Measurements from ENCODE around the gene C3orf52.

Gene C3orf52

DNA sequence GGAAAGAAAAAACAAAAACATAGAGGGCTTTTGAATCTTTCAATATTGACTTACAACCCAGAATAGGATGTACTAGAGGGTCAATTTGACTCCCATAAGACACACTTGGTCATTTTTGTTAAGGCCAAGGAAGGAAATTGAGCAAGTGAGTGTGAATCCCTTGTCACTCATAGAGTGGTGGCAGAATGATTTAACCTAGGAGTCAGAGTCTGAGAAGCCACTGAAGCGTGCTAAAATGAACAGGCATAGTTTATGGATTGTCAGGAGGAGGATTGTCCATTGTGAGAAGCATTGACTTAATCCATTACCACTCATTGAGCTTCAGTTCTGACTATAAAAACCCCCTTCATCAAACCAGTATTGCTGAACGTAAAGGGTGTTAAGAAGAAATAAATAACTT is 55.1 kb downstream of the C3orf52 start:
- no peak overlapping the region for H2AFZ ChIP-seq (ENCODE audit: low read length)

DNA sequence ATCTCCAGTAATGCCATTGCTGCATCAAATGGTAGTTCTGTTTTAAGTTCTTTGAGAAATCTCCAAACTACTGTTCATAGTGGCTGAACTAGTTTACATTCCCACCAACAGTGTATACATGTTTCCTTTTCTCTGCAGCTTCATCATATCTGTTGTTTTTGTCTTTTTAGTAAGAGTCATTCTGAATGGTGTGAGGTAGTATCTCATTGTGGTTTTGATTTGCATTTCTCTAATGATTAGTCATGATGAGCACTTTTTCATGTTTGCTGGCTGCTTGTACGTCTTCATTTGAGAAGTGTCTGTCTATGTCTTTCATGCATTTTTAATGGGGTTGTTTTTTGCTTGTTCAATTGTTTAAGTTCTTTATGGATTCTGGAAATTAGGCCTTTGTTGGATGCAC is 57.1 kb downstream of the C3orf52 start:
- Histone ChIP-seq H3F3A (ENCODE audit: insufficient read depth, low read length) (no peaks in the 10 kb centered on the region), H3K27me3 (ENCODE audit: insufficient read depth, low read length) (no peaks in the 10 kb centered on the region), H3K4me2 (ENCODE audit: low read length) (no peak overlapping the region), H3K9me3 (ENCODE audit: low read length) (peaks cover 3% of the 10 kb centered on the region; the same call in 1 of the 2 replicates), H3K79me2 (ENCODE audit: insufficient read depth, low read length) (no peaks in the 10 kb centered on the region), H2AFZ (ENCODE audit: low read length) (no peak overlapping the region), H3K9ac (ENCODE audit: low read length) (no peak overlapping the region), H4K20me1 (ENCODE audit: insufficient read depth, low read length) (no peaks in the 10 kb centered on the region), H3K36me3 (ENCODE audit: insufficient read depth, low read length) (no peaks in the 10 kb centered on the region), H3K27ac (ENCODE audit: low read depth, low read length, poor library complexity, severe bottlenecking) (no peak overlapping the region), H3K4me3 (ENCODE audit: low read depth, low read length, poor library complexity, severe bottlenecking) (no peak overlapping the region), H3K4me1 (ENCODE audit: insufficient read depth, low read length, severe bottlenecking) (peaks cover under 1% of the 10 kb centered on the region), H3K9me2 (ENCODE audit: low read depth, low read length) (no peaks in the 10 kb centered on the region)
- no peak for TF ChIP-seq EZH2 (IDR thresholded peaks at IDR 0.05; ENCODE audit: borderline replicate concordance, low read length)
- TF ChIP-seq, protein P1, sequence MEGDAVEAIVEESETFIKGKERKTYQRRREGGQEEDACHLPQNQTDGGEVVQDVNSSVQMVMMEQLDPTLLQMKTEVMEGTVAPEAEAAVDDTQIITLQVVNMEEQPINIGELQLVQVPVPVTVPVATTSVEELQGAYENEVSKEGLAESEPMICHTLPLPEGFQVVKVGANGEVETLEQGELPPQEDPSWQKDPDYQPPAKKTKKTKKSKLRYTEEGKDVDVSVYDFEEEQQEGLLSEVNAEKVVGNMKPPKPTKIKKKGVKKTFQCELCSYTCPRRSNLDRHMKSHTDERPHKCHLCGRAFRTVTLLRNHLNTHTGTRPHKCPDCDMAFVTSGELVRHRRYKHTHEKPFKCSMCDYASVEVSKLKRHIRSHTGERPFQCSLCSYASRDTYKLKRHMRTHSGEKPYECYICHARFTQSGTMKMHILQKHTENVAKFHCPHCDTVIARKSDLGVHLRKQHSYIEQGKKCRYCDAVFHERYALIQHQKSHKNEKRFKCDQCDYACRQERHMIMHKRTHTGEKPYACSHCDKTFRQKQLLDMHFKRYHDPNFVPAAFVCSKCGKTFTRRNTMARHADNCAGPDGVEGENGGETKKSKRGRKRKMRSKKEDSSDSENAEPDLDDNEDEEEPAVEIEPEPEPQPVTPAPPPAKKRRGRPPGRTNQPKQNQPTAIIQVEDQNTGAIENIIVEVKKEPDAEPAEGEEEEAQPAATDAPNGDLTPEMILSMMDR (IDR thresholded peaks at IDR 0.05; ENCODE audit: low read length), result no peak

More for the DNA sequence above, 55.1 kb downstream of the C3orf52 start:
- 0 out of 2 replicates have a peak, but pooled peaks cover 3% of the 10 kb centered on the region for H3K9me3 ChIP-seq (ENCODE audit: low read length)
- H3K36me3 ChIP-seq (ENCODE audit: insufficient read depth, low read length), result no peaks in the 10 kb centered on the region
- H3K27me3 ChIP-seq (ENCODE audit: insufficient read depth, low read length), result no peaks in the 10 kb centered on the region
- H3K27ac ChIP-seq (ENCODE audit: low read depth, low read length, poor library complexity, severe bottlenecking), result no peak overlapping the region
- H3K4me3 ChIP-seq (ENCODE audit: low read depth, low read length, poor library complexity, severe bottlenecking), result no peak overlapping the region
- H3K9ac ChIP-seq (ENCODE audit: low read length), result no peak overlapping the region
- no peak overlapping the region for H3K4me2 ChIP-seq (ENCODE audit: low read length)
- H3K9me2 ChIP-seq (ENCODE audit: low read depth, low read length), result no peaks in the 10 kb centered on the region
- no peaks in the 10 kb centered on the region for H3F3A ChIP-seq (ENCODE audit: insufficient read depth, low read length)
- H3K4me1 ChIP-seq (ENCODE audit: insufficient read depth, low read length, severe bottlenecking), result peaks cover 21% of the 10 kb centered on the region
- no peaks in the 10 kb centered on the region for H4K20me1 ChIP-seq (ENCODE audit: insufficient read depth, low read length)
- H3K79me2 ChIP-seq (ENCODE audit: insufficient read depth, low read length), result no peaks in the 10 kb centered on the region
- TF ChIP-seq, protein P1 (IDR thresholded peaks at IDR 0.05; ENCODE audit: low read length), result no peak
- no peak for TF ChIP-seq EZH2 (IDR thresholded peaks at IDR 0.05; ENCODE audit: borderline replicate concordance, low read length)

DNA sequence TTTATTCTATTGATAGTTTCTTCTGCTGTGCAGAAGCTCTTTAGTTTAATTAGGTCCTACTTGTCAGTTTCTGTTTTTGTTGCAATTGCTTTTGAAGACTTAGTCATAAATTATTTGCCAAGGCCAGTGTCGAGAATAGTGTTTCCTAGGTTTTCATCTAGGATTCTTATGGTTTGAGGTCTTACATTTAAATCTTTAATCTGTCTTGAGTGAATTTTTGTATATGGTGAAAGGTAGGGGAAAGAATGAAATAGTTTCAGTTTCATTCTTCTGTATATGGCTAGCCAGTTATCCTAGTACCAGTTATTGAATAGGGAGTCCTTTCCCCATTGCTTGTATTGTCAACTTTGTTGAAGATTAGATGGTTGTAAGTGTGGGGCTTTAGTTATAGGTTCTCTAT is 57.5 kb downstream of the C3orf52 start:
- Histone ChIP-seq H3K36me3 (ENCODE audit: insufficient read depth, low read length) (no peaks in the 10 kb centered on the region), H3K9me2 (ENCODE audit: low read depth, low read length) (no peaks in the 10 kb centered on the region), H3K9me3 (ENCODE audit: low read length) (peaks cover 5% of the 10 kb centered on the region; the same call in 1 of the 2 replicates), H3F3A (ENCODE audit: insufficient read depth, low read length) (no peaks in the 10 kb centered on the region), H3K4me2 (ENCODE audit: low read length) (no peak overlapping the region), H3K4me1 (ENCODE audit: insufficient read depth, low read length, severe bottlenecking) (no peaks in the 10 kb centered on the region), H3K9ac (ENCODE audit: low read length) (no peak overlapping the region), H3K4me3 (ENCODE audit: low read depth, low read length, poor library complexity, severe bottlenecking) (no peak overlapping the region), H4K20me1 (ENCODE audit: insufficient read depth, low read length) (no peaks in the 10 kb centered on the region), H3K27me3 (ENCODE audit: insufficient read depth, low read length) (no peaks in the 10 kb centered on the region), H2AFZ (ENCODE audit: low read length) (no peak overlapping the region), H3K79me2 (ENCODE audit: insufficient read depth, low read length) (no peaks in the 10 kb centered on the region), H3K27ac (ENCODE audit: low read depth, low read length, poor library complexity, severe bottlenecking) (no peak overlapping the region)
- TF ChIP-seq EZH2 (IDR thresholded peaks at IDR 0.05; ENCODE audit: borderline replicate concordance, low read length), result no peak
- TF ChIP-seq, protein P1 (IDR thresholded peaks at IDR 0.05; ENCODE audit: low read length), result no peak

Measured in OCI-LY1 (cell line).